G401 (cell line): ENCODE results near the gene REXO1. TPM values are rescaled to one million over a fixed set of nuclear protein-coding genes. Genes with fewer than 3 reads are reported as not detected.
A peak's percentile ranks its signal among the peaks of the same experiment; 100 is the strongest.
"Not testable (repeated sequence)": the region's sequence is repeated elsewhere in the genome, so short reads cannot be mapped to it uniquely, and the experiment has no call there.

ENCODE experiments used
- DNase-seq: peaks from one replicate; pipeline ENCODE4 v3.0.0-alpha.2; 2015; ENCODE audit warnings: low spot score
- in situ Hi-C: cut with HindIII; loops from 2 replicates; pipeline ENCODE4 v1.10.0; 2016; ENCODE audit warnings: low sequenced_read_pairs, mixed read lengths
- total RNA-seq: library from RNA; depleted of rRNA; stranded (reverse); fragments of >200 nt; shearing (Covaris generic); gene quantifications from 2 replicates; pipeline ENCODE4 v1.2.3, GENCODE V29; 2014

Gene REXO1
- total RNA-seq, 1 experiment from 2014 or later = 10.7 TPM

DNA sequence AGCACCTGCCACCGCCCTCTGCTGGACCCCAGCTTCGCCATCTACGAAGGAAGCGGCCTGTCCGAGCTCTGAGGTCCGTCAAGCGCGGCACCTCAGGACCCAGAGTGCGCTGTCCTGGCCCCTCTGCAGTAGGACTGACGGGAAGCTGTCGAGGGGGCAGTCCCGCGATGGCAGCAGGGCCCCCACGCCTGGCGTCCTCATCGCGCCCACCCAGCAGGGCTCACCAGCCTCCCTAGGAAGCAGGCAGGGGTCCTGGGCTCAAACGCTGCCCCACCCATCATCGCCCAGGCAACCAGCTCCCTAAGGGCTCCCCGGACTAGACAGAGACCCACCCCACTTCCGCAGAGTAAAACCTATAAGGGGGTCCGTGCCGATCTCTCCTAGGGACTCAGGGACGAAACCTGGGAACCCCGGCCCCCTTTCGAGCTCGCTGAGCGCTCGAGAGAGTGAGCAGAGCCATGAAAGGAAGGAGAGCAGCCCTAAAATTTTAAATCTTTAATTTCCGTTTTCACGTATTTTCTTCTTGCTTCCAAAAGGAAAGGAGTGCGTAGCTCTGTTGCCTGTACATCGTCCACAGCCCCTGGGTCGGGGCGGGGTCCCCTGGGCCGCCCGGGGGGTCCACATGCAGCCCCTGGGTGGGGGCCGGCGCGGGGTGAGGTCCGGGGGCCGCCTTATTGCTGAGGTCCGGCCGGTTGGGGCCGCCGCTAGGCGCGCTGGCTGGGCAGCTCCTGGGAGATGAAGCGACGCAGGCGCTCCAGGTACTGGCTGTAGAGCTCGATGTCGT lies 28.4 kb upstream of the REXO1 start:
- DNase-seq, in situ Hi-C loops: not testable (repeated sequence)

DNA sequence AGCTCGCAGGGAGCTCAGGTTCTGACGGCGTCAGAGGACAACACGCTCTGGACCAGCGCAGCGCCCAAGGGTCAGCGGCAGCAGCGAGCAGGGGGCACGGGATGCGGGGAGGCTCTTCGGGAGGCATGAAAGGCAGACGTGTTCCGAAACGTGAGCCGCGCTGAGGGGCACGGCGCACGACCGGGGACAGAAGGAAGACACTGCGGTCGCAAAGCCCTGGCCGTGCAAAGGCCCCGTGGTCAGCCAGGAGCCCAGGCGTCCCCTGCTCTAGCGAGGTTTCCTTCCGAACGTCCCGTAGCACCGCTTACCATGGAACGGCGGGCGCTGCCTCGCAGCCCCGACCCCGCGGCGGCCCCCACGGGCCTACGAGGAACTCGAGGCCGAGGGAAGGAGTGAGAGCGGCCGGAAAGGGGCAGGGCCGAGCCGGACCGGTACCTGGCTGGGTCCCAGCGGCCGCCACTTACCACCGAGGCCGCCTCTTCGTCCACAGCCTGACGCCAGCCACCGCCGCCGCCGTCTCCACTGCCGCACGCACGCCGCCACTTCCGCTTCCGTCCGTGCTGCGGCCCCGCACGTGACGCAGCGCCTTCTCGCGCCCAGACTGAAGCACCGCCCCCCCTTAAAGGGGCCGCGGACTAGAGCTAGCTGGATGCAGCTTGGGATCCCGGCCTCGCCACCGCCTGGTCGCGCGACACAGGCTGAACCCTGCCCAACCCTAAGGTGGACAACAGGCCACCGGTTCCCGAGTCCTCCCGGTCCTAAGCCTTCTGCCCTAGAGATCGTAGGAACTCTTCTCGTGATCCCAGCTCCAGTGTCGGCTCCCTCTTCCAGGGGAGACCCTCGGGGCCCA lies 27.6 kb upstream of the REXO1 start:
- in situ Hi-C loops = no loop called here
- peak; percentile 93 for DNase-seq

DNA sequence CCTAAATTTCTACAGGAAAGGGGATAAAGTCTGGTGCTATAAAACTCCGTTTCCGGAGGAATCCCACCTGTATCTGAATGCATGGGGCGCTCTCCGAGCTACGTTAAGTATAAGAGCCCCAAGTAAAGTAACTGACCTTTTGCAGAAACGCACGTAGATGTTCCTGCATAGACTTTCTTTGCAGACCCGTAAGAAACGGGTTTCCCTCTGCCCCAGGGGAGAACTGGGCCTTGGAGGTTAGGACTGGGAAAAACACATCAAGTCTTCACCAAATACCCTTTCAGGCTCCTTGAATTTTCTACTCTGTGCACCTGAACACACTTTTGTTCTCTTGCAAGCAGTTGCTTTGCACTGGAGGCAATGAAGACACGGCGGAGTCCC lies 27.0 kb upstream of the REXO1 start:
- in situ Hi-C loops, DNase-seq: not testable (repeated sequence)

- DNase-seq = no peak
- in situ Hi-C loops = no loop called here
Measured at GRCh38 chr19:1874554-1875185, 26.4 kb upstream of the REXO1 start.

DNA sequence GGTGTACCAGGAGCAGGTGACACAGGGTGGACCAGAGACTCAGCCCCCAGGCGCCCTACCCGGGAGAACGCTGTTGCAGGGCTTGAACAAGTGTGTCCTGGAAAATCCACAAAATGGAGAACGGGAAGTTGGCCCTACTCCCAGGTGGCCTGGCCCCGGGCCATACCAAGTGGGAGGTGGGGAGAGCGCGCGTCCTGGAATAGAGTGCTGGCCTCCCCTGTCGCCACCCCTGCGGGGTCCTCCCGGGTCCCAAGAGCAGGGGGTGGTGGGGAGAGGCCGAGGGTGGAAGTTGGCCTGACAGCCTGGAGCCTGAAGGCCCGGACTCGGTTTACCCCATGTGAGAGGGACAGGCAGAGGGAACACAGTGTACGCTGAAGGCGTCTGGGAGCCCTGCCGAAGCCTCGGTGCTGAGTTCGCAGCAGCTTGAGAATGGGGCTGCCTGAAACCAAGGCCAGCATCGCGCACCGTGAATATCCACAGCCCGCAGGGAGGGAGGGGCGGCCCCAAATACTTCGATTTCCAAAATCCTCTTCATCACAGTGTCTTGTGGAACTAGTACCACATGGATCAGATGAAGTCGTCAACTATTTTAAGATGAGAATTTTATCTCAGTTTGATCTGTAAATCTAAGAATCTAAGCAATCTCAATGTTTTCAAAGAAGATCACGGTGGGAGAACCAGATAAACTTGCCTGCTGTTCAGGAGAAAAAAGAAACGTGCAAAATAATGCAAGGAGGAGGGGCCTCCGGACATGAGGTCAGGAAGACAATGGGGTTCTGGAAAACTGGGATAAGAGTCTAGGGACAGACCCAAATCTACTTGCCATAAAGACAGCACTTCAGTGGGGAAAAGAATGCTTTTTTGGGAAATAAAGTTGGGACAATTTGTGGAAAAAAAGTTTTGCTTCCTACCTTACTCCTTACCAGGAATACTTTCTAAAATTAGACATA lies 25.5 kb upstream of the REXO1 start:
- peak; percentile 65 for DNase-seq
- in situ Hi-C loops = no loop called here

- in situ Hi-C loops = no loop called here
- DNase-seq = no peak
Measured at GRCh38 chr19:1872807-1873523, 24.7 kb upstream of the REXO1 start.

DNA sequence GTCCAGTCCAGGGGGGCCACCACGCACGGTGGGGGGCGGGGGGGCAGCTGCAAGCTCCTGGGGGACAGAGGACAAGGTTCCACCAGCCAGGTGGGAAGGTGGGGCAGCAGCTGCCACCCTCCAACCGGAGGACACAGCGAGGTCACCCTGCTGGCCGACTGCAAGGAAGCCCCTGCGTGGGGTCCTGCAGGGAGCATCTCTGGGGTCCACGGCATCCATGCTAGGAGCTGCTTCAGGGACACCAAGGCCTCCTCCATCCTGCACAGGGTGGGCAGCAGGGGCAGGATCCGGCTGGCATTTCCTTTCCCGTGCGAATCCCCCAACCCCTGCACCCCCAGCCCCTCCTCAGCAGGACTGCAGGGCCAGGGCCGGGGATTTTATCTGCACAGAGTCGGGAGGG lies 23.3 kb upstream of the REXO1 start:
- in situ Hi-C loops = no loop called here
- no peak for DNase-seq

GRCh38 chr19:1871140-1871597 lies 22.9 kb upstream of the REXO1 start:
- no peak for DNase-seq

GRCh38 chr19:1868971-1869370 lies 20.7 kb upstream of the REXO1 start:
- DNase-seq = no peak
- in situ Hi-C loops = no loop called here

More at GRCh38 chr19:1871140-1871597, 22.9 kb upstream of the REXO1 start:
- in situ Hi-C loops = no loop called here

DNA sequence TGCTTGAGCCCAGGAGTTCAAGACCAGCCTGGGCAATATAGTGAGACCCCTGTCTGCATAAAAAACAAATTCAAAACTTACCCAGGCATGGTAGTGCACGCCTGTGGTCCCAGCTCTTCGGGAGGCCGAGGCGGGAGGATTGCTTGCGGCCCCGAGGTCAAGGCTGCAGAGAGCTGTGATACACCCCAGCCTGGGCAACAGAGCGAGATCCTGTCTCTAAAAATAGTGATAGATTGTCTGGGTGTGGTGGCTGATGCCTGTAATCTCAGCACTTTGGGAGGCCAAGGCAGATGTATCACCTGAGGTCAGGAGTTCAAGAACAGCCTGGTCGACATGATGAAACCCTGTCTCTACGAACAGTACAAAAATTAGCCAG lies 19.1 kb upstream of the REXO1 start:
- in situ Hi-C loops = no loop called here
- DNase-seq = no peak

GRCh38 chr19:1866693-1867348 lies 18.5 kb upstream of the REXO1 start:
- DNase-seq = no peak
- in situ Hi-C loops = no loop called here

DNA sequence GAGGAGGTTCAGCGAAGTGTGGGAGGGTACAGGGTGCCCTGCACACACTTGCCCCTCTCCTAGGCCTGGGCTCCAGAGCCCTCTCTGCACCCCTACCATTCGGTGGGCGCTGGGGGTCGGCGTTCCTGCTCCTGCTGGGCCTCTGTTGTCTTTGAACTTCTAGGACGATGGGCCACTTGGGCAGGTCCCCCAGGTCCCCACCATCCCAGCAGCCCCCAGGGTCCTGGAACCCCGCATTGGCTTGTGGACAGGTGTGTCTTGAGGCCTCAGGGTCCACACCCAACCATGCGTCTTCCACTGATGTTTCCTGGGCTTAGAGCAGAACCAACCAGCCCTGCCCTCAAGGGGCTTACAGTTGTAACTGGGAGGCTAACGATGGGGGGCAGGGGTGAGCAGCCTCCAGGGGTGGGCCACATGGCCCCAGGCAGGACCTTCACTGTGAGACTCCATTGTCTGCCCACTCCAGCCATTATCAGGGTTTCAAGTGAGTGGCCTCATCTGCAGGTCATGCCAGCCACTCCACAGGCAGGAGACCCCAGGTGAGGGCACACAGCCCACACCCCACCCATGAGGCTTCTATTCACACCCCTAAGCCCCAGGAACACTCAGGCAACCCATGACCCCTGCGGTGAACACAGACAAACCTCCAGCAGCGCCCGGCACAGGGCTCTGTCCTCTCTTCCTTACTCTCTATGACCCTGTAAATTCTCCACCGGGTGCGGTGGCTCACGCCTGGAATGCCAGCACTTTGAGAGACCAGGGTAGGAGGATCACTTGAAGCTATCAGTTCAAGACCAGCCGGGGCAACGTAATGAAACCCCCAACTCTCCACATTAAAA lies 17.1 kb upstream of the REXO1 start:
- DNase-seq = no peak
- in situ Hi-C loops = no loop called here

- in situ Hi-C loops = no loop called here
- DNase-seq = peak; percentile 35
Measured at GRCh38 chr19:1864480-1865171, 16.3 kb upstream of the REXO1 start.

DNA sequence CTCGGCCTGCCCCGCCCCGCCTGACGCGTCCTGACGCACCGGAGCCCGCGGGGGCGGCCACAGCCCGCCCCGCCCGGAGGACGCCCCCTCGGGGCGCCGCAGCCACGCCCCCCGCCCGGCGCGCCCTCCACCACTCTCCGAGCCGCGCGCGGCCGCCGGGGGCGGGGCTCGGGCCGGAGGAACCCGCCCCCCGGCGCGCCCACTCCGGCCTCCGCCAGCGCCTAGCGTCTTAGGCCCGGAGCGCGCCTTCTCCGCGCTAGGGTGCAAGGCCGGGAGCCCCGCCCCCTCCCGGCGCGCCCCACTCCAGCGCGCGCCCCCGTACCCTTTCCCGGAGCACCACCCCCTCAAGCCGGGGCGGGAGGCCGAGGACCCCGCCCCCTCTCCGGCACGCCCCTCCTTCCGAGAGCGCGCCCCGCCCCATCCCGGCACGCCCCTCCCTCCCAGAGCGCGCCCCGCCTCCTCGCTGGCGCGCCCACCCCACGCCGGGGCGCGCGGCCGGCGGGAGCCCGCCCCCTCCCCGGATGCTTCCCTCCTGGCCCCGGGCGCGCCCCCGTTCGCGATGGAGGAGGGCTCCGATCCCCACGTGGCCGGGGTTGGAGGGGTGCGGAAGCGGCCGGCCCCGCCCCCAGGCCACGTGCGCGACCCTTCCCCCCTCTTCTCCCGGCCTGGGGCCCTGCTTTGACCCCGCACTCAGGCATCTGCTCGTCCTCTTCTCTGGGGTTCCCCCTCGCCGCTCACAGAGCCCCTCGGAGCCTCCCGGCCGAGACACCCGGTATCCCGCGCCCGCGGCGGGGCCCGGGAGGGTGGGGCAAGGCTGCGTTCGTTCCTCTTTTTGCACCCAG lies 15.6 kb upstream of the REXO1 start:
- in situ Hi-C loops = no loop called here
- peak; percentile 70 for DNase-seq

DNA sequence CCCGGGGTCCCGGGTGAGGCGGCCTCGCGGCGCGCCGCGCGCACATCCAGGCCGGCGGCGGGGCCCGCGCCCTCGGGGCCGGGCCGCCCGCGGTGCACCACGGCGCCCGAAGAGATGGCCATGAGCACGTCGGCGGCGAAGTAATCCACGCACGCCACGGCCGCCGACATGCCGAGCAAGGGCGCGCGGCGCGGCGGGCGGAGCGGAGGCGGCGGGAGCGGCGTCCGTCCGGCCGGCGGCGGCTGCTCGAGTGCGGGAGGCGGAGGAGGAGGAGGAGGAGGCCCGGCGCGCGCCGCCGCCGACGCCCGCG lies 15.0 kb upstream of the REXO1 start, which contains the start of gene KLF16:
KLF16 (minus strand) TSS at position 252 of the 310 bp plus-strand sequence; CDS start at position 170, 82 bp downstream.
- in situ Hi-C loops = no loop called here
- no peak for DNase-seq
